Endothelial cell (in vitro differentiated cells): Measurements from ENCODE around the gene TMEM203. TPM values are rescaled to one million over a fixed set of nuclear protein-coding genes. Genes with fewer than 3 reads are reported as not detected.

Source experiments
- DNase-seq: peaks from one replicate; pipeline ENCODE4 v3.0.0; 2021; ENCODE audit warnings: low spot score
- H3K27ac Mint-ChIP-seq: one replicate; pipeline ENCODE4 v1.8.0; 2021; ENCODE audit warnings: mixed read lengths, inconsistent platforms; ENCODE audit not compliant: unreplicated experiment
- H3K27me3 Mint-ChIP-seq: one replicate; pipeline ENCODE4 v1.8.0; 2021; ENCODE audit warnings: mild to moderate bottlenecking, moderate library complexity, mixed read lengths, inconsistent platforms; ENCODE audit not compliant: unreplicated experiment
- H3K36me3 Mint-ChIP-seq: one replicate; pipeline ENCODE4 v1.8.0; 2021; ENCODE audit warnings: mild to moderate bottlenecking, low read depth, mixed read lengths, inconsistent platforms; ENCODE audit not compliant: unreplicated experiment
- H3K4me1 Mint-ChIP-seq: one replicate; pipeline ENCODE4 v1.8.0; 2021; ENCODE audit warnings: mild to moderate bottlenecking, mixed read lengths, inconsistent platforms; ENCODE audit not compliant: unreplicated experiment
- H3K4me3 Mint-ChIP-seq: one replicate; pipeline ENCODE4 v1.8.0; 2021; ENCODE audit warnings: mild to moderate bottlenecking, mixed read lengths, inconsistent platforms; ENCODE audit not compliant: unreplicated experiment
- H3K9me3 Mint-ChIP-seq: one replicate; pipeline ENCODE4 v1.8.0; 2021; ENCODE audit warnings: mixed read lengths, inconsistent platforms; ENCODE audit not compliant: unreplicated experiment
- total RNA-seq: library from RNA; stranded (reverse); fragmentation: NEBNext Ultra II Directional; extraction: Animal tissue kit (Norgen Biotek cat#: 25700); gene quantifications from one replicate; pipeline ENCODE4 v1.2.1, GENCODE V29; 2021; ENCODE audit not compliant: unreplicated experiment
- TF ChIP-seq, protein P1 (sequence below): fragments of 200-600 bp; sonication (generic); IDR thresholded peaks from one replicate; pipeline ENCODE4 v1.5.0; 2021; ENCODE audit warnings: antibody characterized with exemption; ENCODE audit not compliant: unreplicated experiment

The TMEM203 gene
- total RNA-seq, 1 donor from 2014 or later = 27.4 TPM

DNA sequence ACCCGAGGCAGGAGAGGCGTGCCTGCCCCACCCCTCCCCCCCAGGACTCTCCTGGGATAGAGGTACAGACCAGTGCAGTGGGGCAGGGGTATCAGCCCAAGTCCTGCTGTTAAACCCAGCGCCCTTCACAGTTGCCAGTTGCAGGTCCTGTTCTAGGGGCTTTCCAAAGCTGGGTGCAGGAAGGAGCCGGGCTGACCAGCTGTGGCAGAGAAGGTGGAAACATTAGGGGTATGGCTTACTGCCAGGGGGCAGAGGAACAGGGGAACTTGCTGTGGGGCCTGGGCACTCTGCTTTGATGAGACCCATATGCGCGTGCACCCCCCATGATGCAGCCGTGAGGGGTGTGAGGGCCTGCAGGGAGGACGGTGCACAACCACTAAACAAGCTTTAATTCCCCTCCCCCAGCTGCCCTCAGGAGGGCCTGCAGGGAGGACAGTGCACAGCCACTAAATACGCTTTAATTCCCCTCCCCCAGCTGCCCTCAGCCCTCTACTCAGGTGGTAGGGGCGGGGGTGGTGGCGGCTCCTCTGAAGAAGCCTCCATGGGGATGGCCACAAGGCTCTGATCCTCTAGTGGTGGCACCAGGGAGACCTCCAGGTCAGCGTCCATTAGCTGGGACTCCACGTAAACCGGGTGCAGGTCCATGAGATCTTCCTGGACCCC, 34.8 kb downstream of the TMEM203 start:
- H3K4me3 Mint-ChIP-seq = no peak overlapping the region
- DNase-seq = no peak
- H3K27me3 Mint-ChIP-seq = peaks cover 12% of the 10 kb centered on the region
- H3K9me3 Mint-ChIP-seq = no peaks in the 10 kb centered on the region
- H3K36me3 Mint-ChIP-seq = no peaks in the 10 kb centered on the region
- TF ChIP-seq, protein P1, sequence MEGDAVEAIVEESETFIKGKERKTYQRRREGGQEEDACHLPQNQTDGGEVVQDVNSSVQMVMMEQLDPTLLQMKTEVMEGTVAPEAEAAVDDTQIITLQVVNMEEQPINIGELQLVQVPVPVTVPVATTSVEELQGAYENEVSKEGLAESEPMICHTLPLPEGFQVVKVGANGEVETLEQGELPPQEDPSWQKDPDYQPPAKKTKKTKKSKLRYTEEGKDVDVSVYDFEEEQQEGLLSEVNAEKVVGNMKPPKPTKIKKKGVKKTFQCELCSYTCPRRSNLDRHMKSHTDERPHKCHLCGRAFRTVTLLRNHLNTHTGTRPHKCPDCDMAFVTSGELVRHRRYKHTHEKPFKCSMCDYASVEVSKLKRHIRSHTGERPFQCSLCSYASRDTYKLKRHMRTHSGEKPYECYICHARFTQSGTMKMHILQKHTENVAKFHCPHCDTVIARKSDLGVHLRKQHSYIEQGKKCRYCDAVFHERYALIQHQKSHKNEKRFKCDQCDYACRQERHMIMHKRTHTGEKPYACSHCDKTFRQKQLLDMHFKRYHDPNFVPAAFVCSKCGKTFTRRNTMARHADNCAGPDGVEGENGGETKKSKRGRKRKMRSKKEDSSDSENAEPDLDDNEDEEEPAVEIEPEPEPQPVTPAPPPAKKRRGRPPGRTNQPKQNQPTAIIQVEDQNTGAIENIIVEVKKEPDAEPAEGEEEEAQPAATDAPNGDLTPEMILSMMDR = no peak
- H3K4me1 Mint-ChIP-seq = no peaks in the 10 kb centered on the region
- no peak overlapping the region for H3K27ac Mint-ChIP-seq

DNA sequence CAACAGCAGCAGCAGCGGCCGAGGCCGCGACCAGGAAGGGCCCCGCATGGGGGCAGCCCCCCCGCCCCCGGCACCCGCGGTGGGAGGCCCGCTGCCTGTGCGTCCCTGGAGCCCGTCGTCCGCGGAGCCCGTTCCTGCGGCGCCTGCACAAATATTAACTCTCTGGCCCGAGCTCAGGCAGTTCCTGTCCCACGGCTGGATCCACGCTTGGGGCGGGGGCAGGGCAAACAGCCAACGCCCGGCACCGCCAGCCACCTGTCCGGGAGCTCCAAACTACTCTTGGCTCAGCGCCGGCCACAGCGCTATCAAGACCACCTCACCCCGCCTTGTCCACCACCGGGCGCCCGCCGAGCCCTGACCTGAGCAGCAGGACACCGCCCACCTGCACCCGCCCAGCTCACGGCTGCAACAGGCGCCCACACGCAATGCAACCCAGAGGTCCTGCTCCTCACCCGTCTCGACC, 35.5 kb downstream of the TMEM203 start, which contains the start of gene LRRC26:
Gene LRRC26, minus strand, starts transcription at position 156 of the 463 bp plus-strand sequence. Its CDS starts 108 bp downstream, at position 48.
- Mint-ChIP-seq H3K27ac (no peak within 1 kb of the TSS), H3K36me3 (no peaks in the 10 kb centered on the region), H3K4me1 (no peaks in the 10 kb centered on the region), H3K9me3 (no peaks in the 10 kb centered on the region), H3K4me3 (no peak within 1 kb of the TSS), H3K27me3 (peaks cover 14% of the 10 kb centered on the region)
- no peak for DNase-seq
- TF ChIP-seq, protein P1 = no peak

DNA sequence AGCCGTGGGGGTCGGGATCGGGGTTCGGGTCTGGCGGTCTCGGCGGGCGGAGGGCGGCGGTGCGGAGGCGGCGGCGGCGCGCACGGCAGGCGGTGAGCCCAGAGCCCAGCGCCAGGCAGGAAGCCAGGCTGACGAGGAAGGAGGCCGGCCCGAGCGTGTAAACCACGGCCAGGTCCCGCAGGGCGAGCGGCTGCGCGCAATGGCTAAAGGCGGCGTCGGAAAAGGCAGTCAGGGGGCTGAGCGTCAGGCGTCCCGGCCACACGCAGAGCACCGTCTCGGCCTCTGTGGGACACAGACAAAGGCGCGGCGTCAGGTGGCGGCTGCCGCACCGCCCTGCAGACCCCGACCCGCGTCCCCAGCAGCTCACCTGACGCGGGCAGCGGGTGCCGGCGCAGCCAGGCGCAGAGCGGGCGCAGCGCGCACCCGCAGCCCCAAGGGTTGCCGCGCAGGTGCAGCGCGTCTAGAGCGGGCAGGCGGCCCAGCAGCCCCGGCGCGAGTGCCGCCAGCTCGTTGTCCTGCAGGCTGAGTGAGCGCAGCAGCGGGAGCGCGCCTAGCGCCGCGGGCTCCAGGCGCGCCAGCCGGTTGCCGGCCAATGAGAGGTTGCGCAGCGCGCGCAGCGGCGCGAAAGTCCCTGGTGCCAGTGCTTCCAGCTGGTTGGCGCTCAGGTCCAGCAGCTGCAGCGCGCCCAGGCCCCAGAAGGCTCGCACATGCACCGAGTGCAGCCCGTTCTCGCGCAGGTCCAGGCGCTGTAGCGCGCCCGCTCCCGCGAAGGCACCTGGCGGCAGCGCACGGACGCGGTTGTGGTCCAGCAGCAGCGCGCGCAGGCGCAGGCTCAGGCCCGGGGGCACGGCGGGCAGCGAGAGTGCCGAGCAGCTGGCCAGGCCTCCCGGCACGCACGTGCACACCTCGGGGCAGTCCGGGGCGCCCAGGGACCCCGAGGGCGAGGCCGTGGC, 36.3 kb downstream of the TMEM203 start:
- TF ChIP-seq, protein P1 = no peak
- Mint-ChIP-seq H3K9me3 (no peaks in the 10 kb centered on the region), H3K27ac (no peak overlapping the region), H3K4me3 (no peak overlapping the region), H3K4me1 (no peaks in the 10 kb centered on the region), H3K27me3 (peaks cover 16% of the 10 kb centered on the region), H3K36me3 (no peaks in the 10 kb centered on the region)
- peak; percentile 34 for DNase-seq

DNA sequence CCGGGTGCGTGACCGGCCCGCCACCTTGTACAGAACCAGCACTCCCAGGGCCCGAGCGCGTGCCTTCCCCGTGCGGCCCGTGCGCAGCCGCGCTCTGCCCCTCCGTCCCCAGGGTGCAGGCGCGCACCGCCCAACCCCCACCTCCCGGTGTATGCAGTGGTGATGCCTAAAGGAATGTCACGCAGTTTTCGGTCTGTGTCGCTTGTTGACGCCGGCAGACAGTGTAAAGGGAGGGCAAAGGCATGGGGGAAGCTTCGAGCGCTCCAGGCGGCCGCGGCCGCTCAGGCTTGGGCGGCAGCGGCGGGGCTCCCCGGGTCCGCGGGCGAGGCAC, 36.9 kb downstream of the TMEM203 start:
- H3K27me3 Mint-ChIP-seq = peaks cover 18% of the 10 kb centered on the region

More for the DNA sequence above, 36.9 kb downstream of the TMEM203 start:
- no peak overlapping the region for H3K4me3 Mint-ChIP-seq
- no peak overlapping the region for H3K27ac Mint-ChIP-seq
- TF ChIP-seq, protein P1 = no peak
- DNase-seq = no peak
- H3K9me3 Mint-ChIP-seq = no peaks in the 10 kb centered on the region
- no peaks in the 10 kb centered on the region for H3K36me3 Mint-ChIP-seq
- H3K4me1 Mint-ChIP-seq = no peaks in the 10 kb centered on the region
